Activated T-cell treated with anti-CD3 and anti-CD28 coated beads for 1 hour (primary cell): ENCODE results near the gene SERHL2.
"Not testable (repeated sequence)": the region's sequence is repeated elsewhere in the genome, so short reads cannot be mapped to it uniquely, and the experiment has no call there.

Source experiments
- DNase-seq: peaks from one replicate; pipeline ENCODE4 v3.0.0-alpha.2; 2020; ENCODE audit warnings: low read depth

The SERHL2 gene, protein sequence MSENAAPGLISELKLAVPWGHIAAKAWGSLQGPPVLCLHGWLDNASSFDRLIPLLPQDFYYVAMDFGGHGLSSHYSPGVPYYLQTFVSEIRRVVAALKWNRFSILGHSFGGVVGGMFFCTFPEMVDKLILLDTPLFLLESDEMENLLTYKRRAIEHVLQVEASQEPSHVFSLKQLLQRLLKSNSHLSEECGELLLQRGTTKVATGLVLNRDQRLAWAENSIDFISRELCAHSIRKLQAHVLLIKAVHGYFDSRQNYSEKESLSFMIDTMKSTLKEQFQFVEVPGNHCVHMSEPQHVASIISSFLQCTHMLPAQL

DNA sequence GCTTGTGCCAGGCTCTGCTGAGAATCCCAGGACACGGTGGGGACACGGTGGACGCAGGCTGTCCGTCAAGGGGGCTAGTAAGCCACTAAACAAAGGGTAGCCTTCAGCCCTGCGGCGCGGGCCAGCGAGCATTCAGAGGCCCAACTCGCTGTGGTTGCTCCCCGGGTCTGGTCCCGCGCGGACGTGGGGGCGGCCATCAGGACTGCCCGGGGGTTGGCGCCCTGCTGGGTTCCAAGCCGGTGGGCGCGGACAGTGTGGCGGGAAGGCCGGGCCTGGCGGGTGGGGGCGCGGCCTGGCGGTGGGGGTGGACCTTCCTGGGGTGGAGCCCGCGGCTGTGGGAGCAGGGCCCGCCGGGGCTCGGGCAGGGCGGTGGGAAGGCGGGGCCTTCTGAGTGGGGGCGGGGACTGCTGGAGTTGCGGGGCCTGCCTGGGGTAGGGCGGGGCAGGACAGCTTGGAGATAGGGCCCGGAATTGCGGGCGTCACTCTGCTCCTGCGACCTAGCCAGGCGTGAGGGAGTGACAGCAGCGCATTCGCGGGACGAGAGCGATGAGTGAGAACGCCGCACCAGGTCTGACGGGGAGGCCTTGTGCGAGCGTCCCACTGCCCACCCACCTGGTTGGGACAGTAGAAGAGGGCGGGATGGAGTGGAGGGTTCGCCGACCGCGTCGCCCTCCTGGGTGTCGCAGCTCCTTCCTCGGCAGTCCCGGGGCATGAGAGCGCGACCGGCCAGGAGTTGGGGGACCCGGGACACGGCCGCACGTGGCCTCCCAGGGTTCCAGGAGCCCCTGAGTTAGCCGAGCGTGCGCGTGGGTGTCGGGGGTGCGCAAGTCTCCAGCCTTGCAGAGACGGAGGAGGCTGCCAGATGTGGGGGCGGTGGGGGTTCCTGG, at the start of gene SERHL2:
TSS of gene SERHL2 (plus strand) at position 482 of the 887 bp plus-strand sequence. CDS start at position 547, 65 bp downstream.
- peak; percentile 71 for DNase-seq

DNA sequence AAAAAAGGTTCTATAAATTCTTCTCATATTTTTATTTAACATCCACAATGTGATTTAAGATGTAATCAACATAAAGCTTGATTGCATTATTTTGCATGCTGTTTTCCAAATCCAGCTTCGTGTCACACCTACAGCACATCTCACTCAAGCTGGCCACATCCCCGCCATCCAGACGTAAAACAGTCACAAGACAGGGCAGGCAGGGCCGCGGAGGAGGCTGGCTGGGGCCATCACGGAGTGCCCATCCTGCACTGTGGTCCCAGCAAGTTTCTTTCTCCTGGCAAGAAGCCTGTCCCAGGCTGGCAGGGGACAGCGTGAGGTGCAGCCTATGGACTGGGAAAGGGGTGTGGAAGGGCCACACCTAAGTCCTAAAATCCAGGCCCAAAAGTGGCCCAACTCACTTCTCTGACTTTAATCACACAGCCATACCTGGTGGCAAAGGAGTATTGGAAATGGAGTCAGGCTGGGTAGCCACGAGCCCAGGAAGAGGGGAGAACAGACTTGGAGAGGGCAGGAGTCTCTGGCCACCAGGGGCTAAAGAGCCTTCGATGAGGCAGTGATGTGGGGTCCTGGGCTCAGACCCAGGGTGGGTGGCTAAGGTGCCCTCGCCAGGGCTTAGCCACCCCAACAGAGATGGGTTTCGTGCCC, 45.3 kb upstream of the SERHL2 start:
- not testable (repeated sequence) for DNase-seq

DNA sequence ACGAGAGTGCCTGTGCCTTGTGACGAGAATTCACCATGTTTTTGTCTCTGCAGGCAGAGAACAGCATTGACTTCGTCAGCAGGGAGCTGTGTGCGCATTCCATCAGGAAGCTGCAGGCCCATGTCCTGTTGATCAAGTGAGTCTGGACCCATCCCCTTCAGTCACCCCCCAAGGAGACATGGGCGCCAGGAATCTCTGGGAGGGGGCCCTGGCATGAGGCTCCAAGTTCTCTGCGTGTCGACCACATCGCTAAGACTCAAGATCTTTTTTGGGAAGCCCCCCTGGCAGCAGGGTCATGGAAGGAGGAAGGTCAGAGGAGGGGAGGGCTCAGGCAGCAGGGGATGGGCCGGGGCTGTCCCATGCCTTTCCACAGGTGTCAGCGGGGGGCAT, 44.8 kb upstream of the SERHL2 start:
- not testable (repeated sequence) for DNase-seq

DNA sequence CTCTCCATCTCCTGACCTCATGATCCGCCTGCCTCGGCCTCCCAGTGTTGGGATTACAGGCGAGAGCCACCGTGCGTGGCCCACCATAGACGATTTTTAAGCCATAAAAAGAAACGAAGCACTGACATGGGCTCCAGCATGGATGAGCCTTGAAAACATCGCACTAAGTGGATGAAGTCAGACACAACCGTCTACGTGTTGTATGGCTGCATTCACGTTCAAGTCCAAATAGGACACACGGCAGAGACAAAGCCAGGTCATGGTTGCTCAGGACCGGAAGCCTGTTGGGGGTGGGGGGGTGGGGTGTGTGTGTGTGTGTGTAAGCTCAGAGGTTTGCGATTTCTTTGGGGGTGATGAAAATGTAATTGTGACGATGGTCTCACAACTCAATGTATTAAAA, 44.2 kb upstream of the SERHL2 start:
- DNase-seq, result no peak

DNA sequence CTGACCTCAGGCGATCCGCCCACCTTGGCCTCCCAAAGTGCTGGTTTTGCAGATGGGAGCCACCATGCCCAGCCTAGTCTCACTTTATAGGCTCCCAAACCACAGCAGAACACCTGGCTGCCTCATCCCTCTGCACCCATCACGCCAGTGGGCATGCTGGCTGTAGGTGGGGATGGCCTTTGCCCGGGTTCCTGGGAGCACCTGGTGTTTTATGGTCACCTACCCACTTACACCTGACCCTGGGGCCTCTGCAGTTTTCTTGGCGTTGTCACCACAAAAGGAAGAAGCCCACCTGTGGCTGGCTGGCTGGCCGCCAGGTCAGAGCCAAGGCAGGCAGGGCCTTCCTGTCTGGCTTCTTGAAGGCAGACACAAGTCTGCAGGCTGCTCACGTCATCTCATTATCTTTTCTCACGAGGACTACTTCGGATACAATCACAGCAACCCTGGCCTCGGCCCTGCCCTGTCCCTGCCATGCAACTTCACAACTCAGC, 42.3 kb upstream of the SERHL2 start:
- DNase-seq, result no peak

DNA sequence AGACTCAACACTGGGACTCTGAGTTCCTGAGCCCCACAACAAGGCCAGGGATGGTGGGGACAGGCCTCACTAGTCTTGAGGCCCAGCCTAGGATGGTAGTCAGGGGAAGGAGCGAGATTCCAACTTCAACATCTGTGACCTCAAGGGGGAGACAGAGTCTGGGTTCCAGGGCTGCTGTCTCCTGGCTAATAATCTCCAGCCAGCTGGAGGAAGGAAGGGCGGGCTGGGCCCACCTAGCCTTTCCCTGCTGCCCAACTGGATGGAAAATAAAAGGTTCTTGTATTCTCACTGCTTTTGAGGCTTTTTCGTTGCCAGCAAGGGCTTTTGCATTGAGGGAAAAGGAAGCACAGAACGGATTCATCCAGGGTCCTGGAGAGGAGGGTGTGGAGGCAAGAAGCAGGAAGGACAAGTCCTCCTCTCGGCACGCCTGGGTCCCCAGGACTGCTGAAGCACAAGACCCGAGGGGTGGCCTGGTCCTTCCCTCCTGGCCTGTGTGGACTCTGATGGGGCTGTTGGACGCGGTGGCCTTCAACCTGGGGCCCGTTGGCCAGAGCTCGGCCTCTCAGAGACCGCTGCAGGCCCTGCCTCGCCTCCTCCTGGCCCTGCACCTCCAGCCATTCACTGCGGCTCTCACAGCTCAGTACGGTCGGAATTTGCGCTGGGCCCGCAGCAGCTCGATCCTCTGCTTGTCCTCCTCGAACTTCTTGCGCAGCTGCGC, 41.3 kb upstream of the SERHL2 start:
- not testable (repeated sequence) for DNase-seq

DNA sequence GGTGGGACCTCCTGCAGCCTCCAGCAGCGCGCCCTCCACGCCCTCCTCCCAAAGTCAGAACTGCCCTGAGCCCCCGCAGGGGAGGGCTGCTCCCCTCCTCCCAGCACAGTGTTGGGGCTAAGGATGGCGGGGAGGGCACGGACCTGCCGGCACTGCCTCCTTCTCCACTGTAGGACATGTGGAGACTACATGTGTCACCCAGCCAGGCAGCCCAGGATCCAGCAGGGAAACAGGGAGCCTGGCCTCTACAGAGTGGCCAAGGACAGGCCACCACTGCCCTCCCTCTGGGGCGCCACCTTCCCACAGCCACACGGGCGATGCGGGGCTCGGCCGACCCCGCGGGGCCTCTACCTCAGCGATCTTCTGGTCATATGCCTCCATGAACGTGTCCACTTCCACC, 39.4 kb upstream of the SERHL2 start:
- not testable (repeated sequence) for DNase-seq

DNA sequence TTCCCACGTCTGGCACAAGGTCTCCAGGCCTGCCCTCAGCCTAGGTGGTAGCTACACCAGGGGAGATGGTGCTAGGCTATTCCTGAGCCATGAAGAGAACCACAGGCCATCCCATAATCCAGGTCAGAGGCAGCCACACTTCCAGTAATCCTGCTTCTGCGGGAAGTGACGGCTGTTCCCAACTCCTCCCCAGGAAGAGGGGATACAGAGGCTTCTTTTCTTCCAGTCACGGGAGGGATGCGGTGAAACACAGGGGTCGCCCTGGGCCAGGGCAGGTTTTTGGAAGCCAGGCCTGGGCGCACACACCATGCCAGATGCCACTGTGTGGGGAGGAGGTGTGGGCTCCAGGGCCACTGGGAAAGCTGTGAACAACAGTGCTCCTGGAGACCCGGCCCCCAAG, 38.5 kb upstream of the SERHL2 start:
- not testable (repeated sequence) for DNase-seq

DNA sequence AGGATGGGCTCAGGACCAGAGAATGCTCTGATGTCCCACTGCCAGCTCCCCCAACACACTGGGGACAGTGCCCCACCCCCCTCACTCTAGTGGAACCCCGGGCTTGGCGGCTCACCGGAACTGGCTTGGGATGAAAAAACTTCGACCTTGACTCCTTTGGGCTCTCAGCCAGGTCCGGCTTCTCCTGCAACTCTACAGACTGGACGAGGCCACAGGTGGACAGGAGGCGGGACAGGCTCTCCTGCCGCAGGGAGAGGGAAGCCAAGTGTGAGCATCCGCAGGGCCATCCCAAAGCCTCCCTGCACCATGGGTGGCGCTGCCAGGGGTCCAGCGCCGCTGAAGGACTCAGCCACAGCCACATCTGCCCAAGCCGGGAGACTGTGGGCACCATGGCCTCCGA, 37.9 kb upstream of the SERHL2 start:
- no peak for DNase-seq

DNA sequence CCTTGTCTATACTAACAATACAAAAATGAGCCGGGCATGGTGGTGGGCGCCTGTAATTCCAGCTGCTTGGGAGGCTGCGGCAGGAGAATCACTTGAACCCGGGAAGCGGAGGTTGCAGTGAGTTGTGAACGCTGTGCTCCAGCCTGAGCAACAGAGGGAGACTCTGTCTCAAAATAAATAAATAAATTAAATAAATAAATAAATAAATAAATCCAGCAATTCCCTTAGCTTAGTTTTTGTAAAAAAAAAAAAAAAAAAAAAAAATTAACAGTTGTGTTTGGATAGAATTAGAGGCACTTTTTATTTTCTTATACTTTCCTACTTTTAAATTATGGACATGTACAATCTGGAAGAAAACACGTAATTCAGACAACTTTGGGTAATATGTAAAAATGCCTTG, 36.7 kb upstream of the SERHL2 start:
- DNase-seq, result not testable (repeated sequence)

DNA sequence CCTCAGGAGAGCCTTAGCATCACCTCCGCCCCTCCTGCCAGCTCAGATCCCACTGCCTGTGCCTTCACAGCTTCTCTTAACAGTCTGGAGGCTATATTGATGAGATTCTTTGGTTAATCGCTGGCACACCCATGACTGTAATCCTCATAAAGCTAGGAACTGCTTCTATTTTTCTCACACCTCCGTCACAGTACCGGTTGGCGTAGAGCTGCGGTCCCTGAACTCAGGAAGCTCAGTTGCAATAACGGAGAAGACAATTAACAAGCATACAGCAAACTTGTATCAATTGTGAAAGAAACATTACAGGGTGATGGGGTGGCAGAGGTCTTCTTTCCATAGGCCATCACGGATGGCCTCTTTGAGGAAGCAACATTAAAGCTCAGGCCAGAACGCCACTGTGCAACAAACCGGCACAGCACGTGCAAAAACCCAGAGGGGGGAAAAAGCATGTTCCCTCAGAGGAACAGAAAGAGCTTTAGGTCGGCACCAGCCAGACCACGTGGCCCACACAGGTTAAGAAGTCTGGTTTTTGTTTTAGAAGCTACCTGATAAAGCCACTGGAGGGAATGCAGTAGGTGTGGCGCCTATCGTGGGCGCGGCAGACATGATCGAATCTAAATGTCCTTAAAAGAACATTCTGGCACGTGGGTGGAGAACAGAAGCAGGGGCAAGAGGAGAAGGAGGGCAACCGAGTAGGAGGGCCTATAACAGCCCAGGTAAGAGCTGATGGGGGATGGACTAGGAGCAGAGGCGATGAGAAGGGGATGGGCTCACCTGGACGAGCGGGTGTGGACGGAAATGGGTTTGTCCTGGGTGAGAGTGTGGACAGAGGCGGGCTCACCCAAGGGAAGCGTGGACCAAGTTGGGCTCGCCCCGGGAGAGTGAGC, 34.9 kb upstream of the SERHL2 start:
- not testable (repeated sequence) for DNase-seq

DNA sequence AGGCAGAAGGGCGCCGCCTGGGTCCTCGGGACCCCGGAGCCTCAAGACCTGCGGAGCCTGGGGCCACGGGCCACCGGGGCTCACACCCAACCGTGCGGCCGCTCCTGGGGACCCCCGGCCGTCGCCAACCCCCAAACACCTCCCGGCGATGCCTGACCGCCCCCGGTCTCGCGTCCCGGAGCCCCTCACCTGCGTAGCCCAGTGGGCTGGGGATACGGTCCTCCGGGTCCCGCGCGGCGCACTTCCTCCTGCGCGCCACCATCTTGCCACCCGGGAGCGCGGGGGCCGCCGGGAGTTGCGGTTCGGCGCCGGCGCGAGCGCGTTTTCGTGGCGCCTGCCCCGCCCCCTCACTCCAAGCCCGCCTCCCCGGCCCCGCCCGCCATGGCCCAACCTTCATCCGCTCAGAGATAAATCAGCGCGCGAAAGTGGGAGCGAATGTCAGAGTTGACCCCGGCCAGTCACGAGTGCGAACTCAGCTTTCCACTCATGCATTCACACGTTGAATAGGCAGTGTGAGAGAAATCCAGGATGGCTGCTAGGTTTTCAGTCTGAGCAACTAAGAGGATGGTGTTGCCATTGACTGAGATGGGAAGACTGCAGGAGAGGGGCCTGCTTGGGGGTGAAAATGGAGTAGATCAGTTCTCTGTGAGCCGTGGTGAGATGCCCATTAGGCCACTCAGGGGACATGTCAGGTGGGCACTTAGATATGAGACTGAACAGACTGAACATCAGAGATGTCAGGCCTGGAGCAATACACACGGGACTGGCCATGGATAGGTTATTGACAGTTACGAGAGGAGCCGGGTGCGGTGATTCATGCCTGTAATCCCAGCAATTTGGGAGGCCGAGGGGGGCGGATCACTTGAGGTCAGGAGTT, 34.0 kb upstream of the SERHL2 start, which contains the start of gene RRP7A:
TSS of gene RRP7A (minus strand) at position 272 of the 877 bp plus-strand sequence. CDS start at position 262, 10 bp downstream.
- DNase-seq, result peak; percentile 81

DNA sequence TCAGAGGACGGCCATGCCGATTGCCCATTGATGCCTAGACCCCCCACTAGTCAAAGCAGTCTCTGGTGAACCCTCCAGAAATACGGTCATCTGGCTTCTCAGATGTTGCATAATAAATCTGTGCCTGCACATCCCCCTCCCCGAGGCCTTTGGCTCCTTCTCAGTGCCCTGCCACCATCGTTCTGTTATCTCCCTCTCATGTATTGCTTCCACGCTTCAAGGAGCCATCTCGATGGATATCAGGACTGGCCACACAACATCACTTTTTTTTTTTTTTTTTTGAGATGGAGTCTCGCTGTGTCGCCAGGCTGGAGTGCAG, 32.6 kb upstream of the SERHL2 start:
- DNase-seq, result no peak

DNA sequence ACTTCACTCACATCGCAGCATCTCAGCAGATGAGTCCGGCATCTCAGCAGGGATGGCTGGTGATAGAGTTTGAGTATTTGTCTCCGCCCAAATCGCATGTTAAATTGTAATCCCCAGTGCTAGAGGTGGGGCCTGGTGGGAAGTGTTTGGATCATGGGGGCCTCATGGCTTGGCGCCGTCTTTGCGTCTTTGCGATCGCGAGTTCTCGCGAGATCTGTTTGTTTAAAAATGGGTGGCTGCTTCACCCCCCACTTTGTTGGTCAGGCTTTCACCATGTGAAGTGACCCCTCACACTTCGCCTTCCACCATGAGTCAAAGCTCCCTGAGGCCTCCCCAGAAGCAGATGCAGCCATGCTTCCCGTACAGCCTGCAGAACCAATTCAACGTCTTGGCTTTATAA, 31.2 kb upstream of the SERHL2 start:
- no peak for DNase-seq

DNA sequence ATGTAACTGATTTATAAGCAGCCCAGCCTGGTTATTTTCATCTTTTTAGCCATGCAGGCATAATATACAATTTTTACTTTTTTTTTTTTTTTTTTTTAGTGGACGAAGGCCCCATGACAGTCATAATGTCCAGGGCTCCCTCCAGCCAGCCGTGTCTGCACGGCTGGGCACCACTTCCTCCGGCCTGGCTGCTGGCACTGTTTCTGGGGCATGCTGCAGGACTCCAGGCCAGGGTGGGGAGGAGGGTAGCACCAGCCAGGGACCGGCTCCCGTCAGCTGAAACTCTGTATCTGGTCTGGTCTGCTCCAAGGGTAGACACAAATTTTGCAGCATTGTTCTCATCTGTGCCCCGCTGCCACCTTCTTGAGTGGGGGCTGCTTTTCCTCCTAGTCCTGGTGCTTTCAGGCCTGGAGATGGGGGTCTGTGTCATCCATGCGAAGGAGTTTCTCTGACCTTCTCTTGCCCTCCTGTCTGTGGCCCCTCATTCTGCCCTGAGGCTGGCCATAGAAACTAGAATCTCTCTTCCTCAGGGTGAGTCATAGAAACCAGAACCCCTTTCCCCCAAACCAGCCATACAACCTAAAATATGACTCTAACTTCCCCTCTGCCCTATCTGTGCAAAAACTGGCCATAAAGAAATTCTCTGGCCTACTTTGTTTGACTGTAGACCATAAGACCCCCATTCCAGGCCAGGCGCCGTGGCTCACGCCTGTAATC, 25.0 kb upstream of the SERHL2 start:
- DNase-seq, result no peak

DNA sequence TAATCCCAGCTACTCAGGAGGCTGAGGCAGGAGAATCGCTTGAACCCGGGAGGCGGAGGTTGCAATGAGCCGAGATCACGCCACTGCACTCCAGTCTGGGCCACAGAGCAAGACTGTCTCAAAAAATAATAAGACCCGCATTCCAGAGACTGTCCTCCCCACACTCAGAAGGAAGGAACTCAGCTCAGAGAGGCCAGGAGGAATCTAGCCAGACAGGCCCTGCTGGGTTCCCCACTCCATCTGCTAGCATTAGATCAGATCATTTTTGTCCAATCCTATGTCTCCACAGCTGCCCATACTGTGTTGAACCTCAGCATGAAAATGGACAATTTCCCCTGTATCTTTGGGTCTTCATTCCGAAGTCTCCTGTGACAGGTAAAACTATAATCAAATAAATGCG, 24.3 kb upstream of the SERHL2 start:
- not testable (repeated sequence) for DNase-seq

DNA sequence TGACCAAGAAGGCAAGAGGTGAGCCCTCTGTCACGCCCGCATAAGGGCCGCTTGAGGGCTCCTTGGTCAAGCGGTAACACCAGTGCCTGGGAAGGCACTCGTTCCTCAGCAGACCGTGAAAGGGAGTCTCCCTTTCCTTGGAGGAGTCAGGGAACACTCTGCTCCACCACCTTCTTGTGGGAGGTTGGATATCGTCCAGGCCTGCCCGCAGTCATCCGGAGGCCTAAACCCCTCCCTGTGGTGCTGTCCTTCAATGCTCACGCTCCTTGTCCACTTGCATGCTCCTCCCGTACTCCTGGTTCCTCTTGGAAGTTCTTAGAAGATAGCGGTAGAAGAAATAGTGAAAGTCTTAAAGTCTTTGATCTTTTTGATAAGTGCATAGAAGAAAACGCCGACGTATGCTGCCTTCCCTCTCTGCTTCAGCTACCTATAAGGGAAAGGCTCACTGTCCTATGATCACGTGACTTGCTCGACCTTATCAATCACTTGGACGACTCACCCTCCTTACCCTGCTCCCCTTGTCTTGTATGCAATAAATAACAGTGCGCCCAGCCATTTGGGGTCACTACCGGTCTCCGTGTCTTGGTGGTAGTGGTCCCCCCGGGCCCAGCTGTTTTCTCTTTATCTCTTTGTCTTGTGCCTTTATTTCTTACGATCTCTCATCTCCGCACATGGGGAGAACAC, 22.2 kb upstream of the SERHL2 start:
- not testable (repeated sequence) for DNase-seq

DNA sequence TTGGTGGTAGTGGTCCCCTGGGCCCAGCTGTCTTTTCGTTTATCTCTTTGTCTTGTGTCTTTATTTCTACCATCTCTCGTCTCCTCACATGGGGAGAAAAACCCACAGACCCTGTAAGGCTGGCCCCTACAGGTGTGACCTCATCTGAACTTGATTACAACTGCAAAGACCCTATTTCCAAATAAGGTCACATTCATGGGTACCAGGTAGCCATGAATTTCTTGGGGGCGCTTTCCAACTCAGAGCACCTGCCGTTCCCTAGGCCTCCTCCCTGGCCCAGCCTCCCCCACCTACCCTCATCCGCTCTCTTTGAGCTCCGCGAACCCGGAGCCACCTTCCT, 20.1 kb upstream of the SERHL2 start:
- no peak for DNase-seq
